ENCODE measurements around the gene NPSR1. TPM values are rescaled to one million over a fixed set of nuclear protein-coding genes. Genes with fewer than 3 reads are reported as not detected.

Gene NPSR1
- total and polyA plus RNA-seq, 8 donors = not detected

DNA sequence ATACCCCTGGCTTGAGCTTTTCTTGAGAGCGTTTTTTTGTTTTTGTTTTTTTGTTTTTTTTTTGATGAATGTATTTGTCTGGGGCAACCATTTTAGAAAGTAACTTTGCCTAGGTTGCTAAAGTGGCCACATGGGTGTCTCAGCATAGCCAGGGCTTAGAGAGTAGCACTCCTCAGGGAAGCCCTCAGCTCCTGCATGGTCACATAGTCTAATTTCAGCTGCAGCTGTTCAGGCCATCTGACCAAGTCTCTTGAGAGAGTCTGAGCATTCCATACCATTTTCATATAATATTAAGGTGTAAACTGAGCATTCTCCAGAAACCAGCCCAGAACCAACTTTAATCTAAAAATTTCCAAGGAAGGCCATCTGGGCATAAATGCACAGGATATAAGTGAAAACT is 186.4 kb downstream of the NPSR1 start:
- no peak for DNase-seq
- no peak overlapping the region for H3K27ac ChIP-seq
- 84 to 100% (median 88%) methylated on average over 1 of the region's 1 CpG for WGBS, 5 donors
- TF ChIP-seq POLR2A (IDR thresholded peaks at IDR 0.05) = no peak
- TF ChIP-seq, protein P1, sequence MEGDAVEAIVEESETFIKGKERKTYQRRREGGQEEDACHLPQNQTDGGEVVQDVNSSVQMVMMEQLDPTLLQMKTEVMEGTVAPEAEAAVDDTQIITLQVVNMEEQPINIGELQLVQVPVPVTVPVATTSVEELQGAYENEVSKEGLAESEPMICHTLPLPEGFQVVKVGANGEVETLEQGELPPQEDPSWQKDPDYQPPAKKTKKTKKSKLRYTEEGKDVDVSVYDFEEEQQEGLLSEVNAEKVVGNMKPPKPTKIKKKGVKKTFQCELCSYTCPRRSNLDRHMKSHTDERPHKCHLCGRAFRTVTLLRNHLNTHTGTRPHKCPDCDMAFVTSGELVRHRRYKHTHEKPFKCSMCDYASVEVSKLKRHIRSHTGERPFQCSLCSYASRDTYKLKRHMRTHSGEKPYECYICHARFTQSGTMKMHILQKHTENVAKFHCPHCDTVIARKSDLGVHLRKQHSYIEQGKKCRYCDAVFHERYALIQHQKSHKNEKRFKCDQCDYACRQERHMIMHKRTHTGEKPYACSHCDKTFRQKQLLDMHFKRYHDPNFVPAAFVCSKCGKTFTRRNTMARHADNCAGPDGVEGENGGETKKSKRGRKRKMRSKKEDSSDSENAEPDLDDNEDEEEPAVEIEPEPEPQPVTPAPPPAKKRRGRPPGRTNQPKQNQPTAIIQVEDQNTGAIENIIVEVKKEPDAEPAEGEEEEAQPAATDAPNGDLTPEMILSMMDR (IDR thresholded peaks at IDR 0.05) = no peak
- TF ChIP-seq EP300 (IDR thresholded peaks at IDR 0.05) = no peak
- H3K27me3 ChIP-seq = no peaks in the 10 kb centered on the region
- H3K4me1 ChIP-seq = no peaks in the 10 kb centered on the region
- peaks cover 0 to 5% (median 0%) of the 10 kb centered on the region in 4 donors for H3K9me3 ChIP-seq
- no peak overlapping the region for H3K4me3 ChIP-seq
- no peaks in the 10 kb centered on the region for H3K36me3 ChIP-seq
- intact Hi-C loops (cut with DNase I; ENCODE audit: low total_unique reads) = no loop called here

- DNase-seq = no peak
- Histone ChIP-seq H3K9me3 (peaks cover 0 to 5% (median 0%) of the 10 kb centered on the region in 4 donors), H3K4me3 (no peak overlapping the region), H3K4me1 (no peaks in the 10 kb centered on the region), H3K27me3 (no peaks in the 10 kb centered on the region), H3K36me3 (no peaks in the 10 kb centered on the region), H3K27ac (no peak overlapping the region)
- intact Hi-C loops (cut with DNase I; ENCODE audit: low total_unique reads) = no loop called here
- TF ChIP-seq, protein P1 (IDR thresholded peaks at IDR 0.05) = no peak
- WGBS, 5 donors = 25 to 39% (median 33%) methylated on average over 5 of the region's 5 CpGs
Measured at GRCh38 chr7:34844936-34845665, 187.1 kb downstream of the NPSR1 start.

DNA sequence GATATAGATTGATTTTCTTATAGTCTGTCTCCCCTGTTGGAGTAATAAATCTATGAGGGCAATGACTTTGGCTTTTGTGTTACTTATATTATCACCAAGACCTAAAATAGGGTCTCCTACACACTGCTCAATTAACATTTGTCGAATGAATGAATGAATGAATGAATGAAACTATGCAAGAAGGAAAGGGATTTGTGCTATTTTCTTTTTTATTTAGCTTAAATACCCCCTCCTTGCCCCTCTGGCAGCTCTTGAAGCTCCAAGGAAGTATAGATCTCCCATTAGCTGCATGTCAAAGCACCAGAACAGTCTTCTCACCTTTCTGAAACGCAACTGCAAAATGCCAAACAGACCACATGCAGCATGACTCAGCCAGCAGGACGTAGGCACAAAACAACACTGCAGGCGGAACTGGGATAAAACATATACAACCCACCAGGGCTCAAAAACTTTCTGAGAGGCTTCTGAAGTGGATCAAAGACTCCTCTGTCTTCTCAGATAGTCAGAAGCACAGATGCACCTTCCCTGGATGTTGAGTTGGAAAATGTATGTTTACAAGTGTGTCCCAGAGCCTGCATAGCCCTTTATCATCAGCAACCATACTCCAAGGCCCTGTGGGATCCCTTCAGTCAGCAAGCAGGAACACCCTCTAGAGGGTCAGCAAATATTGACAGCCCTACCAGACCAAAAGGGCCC is 187.8 kb downstream of the NPSR1 start:
- no peaks in the 10 kb centered on the region for H3K27me3 ChIP-seq
- no peak overlapping the region for H3K4me3 ChIP-seq
- no peak overlapping the region for H3K27ac ChIP-seq
- no peaks in the 10 kb centered on the region for H3K36me3 ChIP-seq
- H3K4me1 ChIP-seq = no peaks in the 10 kb centered on the region
- 50 to 60% (median 54%) methylated on average over 4 of the region's 4 CpGs for WGBS, 5 donors
- TF ChIP-seq, protein P1 (IDR thresholded peaks at IDR 0.05) = no peak
- TF ChIP-seq POLR2A (IDR thresholded peaks at IDR 0.05) (no peak), EP300 (IDR thresholded peaks at IDR 0.05) (no peak), POLR2AphosphoS5 (IDR thresholded peaks at IDR 0.05) (no peak)
- peak in 1 of 2 donors; percentile 26 for DNase-seq
- peaks cover 0 to 5% (median 0%) of the 10 kb centered on the region in 4 donors for H3K9me3 ChIP-seq
- intact Hi-C loops (cut with DNase I; ENCODE audit: low total_unique reads) = no loop called here

- H3K36me3 ChIP-seq = no peaks in the 10 kb centered on the region
- H3K9me3 ChIP-seq = peaks cover 0 to 5% (median 0%) of the 10 kb centered on the region in 4 donors
- H3K27ac ChIP-seq = no peak overlapping the region
- DNase-seq = no peak
- no peaks in the 10 kb centered on the region for H3K4me1 ChIP-seq
- WGBS, 5 donors = 58 to 76% (median 72%) methylated on average over 5 of the region's 5 CpGs
- H3K4me3 ChIP-seq = no peak overlapping the region
- intact Hi-C loops (cut with DNase I; ENCODE audit: low total_unique reads) = no loop called here
- H3K27me3 ChIP-seq = no peaks in the 10 kb centered on the region
- TF ChIP-seq EP300 (IDR thresholded peaks at IDR 0.05) (no peak), POLR2AphosphoS5 (IDR thresholded peaks at IDR 0.05) (no peak)
- TF ChIP-seq, protein P1 (IDR thresholded peaks at IDR 0.05) = no peak
Measured at GRCh38 chr7:34846976-34847375, 189.0 kb downstream of the NPSR1 start.
